Smooth muscle cell (in vitro differentiated cells): ENCODE data around the gene CNKSR3. TPM values are rescaled to one million over a fixed set of nuclear protein-coding genes. Genes with fewer than 3 reads are reported as not detected.

ENCODE experiments used
- DNase-seq: peaks from one replicate; lab custom pipeline; 2025; ENCODE audit not compliant: unreplicated experiment; lab: John Stamatoyannopoulos, UW
- H2AFZ ChIP-seq: fragments of 200-600 bp; sonication (generic); 2 replicates; pipeline ENCODE4 v1.6.0; 2016; ENCODE audit warnings: antibody characterized with exemption, low read depth, mild to moderate bottlenecking
- H3F3A ChIP-seq: fragments of 200-600 bp; sonication (generic); 2 replicates; pipeline ENCODE4 v1.6.0; 2017; ENCODE audit warnings: antibody characterized with exemption, low read depth
- H3K27ac ChIP-seq: fragments of 200-600 bp; sonication (generic); 2 replicates; pipeline ENCODE4 v1.5.1; 2016; ENCODE audit warnings: low read depth, mild to moderate bottlenecking
- H3K27me3 ChIP-seq: fragments of 200-600 bp; sonication (generic); 2 replicates; pipeline ENCODE4 v1.6.1; 2016; ENCODE audit warnings: low read depth, mild to moderate bottlenecking
- H3K36me3 ChIP-seq: fragments of 200-600 bp; sonication (generic); 2 replicates; pipeline ENCODE4 v1.5.1; 2016; ENCODE audit warnings: low read depth
- H3K4me1 ChIP-seq: fragments of 200-600 bp; sonication (generic); 2 replicates; pipeline ENCODE4 v1.5.1; 2016; ENCODE audit warnings: low read depth
- H3K4me2 ChIP-seq: fragments of 200-600 bp; sonication (generic); 2 replicates; pipeline ENCODE4 v1.6.0; 2016; ENCODE audit warnings: mild to moderate bottlenecking
- H3K4me3 ChIP-seq: fragments of 200-600 bp; sonication (generic); 2 replicates; pipeline ENCODE4 v1.5.1; 2016; ENCODE audit warnings: mild to moderate bottlenecking
- H3K79me2 ChIP-seq: fragments of 200-600 bp; sonication (generic); 2 replicates; pipeline ENCODE4 v1.6.0; 2016; ENCODE audit warnings: low read depth, mild to moderate bottlenecking
- H3K9ac ChIP-seq: fragments of 200-600 bp; sonication (generic); 2 replicates; pipeline ENCODE4 v1.6.0; 2016; ENCODE audit warnings: low read depth
- H3K9me3 ChIP-seq: fragments of 200-600 bp; sonication (generic); replicated peaks from 2 replicates; pipeline ENCODE4 v1.5.1; 2016; ENCODE audit warnings: low read depth
- H4K20me1 ChIP-seq: fragments of 200-600 bp; sonication (generic); 2 replicates; pipeline ENCODE4 v1.6.0; 2016; ENCODE audit warnings: low read depth
- WGBS: methylation state at CpG from one replicate; pipeline ENCODE4 v1.1.7; 2016; ENCODE audit warnings: low lambda C conversion rate; 5-methylcytosine and 5-hydroxymethylcytosine counted together
- polyA plus RNA-seq: library from polyadenylated mRNA; unstranded; fragments of >200 nt; fragmentation: Nextera tagmentation; extraction: Ambion mirVana; gene quantifications from 2 replicates; pipeline ENCODE4 v1.2.1, GENCODE V29; 2016
- total RNA-seq: library from RNA; depleted of rRNA; stranded (reverse); fragments of >200 nt; gene quantifications from 2 replicates; pipeline ENCODE4 v1.2.3, GENCODE V29; 2014
- TF ChIP-seq, protein P1 (sequence below): fragments of 200-600 bp; sonication (generic); IDR thresholded peaks from 2 replicates; pipeline ENCODE4 v1.5.1; 2017; ENCODE audit warnings: borderline replicate concordance, mild to moderate bottlenecking, antibody characterized with exemption; ENCODE audit not compliant: insufficient read depth, poor library complexity, severe bottlenecking

Gene CNKSR3
- total and polyA plus RNA-seq, 2 experiments from 2014 or later, result 5.0 to 5.5 TPM

DNA sequence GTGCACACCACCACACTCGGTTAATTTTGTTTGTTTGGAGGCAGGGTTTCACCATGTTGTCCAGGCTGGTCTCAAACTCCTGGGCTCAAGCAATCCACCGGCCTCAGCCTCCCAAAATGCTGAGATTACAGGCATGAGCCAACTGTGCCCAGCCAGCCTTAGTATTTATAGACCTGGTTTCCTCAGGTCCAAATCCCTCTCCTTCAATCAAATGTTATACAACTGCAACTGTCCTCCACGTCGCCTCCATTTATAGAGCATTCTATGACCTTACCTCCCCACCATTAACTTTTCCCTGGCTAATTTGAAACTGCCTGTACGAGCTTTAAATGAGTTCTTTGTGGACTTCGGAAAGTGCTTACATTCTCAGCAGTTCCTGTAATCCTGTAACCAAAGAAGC is 114.6 kb downstream of the CNKSR3 start:
- TF ChIP-seq, protein P1, sequence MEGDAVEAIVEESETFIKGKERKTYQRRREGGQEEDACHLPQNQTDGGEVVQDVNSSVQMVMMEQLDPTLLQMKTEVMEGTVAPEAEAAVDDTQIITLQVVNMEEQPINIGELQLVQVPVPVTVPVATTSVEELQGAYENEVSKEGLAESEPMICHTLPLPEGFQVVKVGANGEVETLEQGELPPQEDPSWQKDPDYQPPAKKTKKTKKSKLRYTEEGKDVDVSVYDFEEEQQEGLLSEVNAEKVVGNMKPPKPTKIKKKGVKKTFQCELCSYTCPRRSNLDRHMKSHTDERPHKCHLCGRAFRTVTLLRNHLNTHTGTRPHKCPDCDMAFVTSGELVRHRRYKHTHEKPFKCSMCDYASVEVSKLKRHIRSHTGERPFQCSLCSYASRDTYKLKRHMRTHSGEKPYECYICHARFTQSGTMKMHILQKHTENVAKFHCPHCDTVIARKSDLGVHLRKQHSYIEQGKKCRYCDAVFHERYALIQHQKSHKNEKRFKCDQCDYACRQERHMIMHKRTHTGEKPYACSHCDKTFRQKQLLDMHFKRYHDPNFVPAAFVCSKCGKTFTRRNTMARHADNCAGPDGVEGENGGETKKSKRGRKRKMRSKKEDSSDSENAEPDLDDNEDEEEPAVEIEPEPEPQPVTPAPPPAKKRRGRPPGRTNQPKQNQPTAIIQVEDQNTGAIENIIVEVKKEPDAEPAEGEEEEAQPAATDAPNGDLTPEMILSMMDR, result no peak
- DNase-seq, result no peak
- H3K4me1 ChIP-seq, result no peaks in the 10 kb centered on the region
- H3K4me2 ChIP-seq, result no peak overlapping the region
- no peaks in the 10 kb centered on the region for H3K9me3 ChIP-seq
- no peaks in the 10 kb centered on the region for H3K27me3 ChIP-seq
- no peaks in the 10 kb centered on the region for H4K20me1 ChIP-seq
- no peaks in the 10 kb centered on the region for H3K79me2 ChIP-seq
- no peak overlapping the region for H3K27ac ChIP-seq
- no peak overlapping the region for H2AFZ ChIP-seq
- 89% methylated on average over 6 of the region's 6 CpGs for WGBS
- H3F3A ChIP-seq, result peaks cover 19% of the 10 kb centered on the region
- no peaks in the 10 kb centered on the region for H3K36me3 ChIP-seq
- no peak overlapping the region for H3K9ac ChIP-seq
- no peak overlapping the region for H3K4me3 ChIP-seq

DNA sequence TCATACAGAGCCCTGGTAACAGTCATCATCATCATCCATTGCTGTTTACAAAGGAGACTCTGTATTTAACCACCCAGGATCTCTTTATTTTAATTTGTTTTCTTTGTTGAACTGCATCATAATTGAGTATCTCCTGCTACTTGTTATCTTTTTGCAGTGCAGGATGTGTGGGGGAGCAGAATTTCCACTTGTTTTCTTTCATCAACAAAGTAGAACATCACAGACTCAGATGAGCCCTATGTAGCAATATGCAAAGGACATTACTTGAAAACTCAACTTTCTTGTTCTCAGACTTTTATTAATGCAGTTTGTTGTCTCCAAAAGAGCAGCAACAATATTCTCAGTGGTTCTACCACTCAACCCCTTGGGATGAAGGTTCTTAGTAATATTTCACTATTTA is 115.2 kb downstream of the CNKSR3 start:
- no peak for DNase-seq

DNA sequence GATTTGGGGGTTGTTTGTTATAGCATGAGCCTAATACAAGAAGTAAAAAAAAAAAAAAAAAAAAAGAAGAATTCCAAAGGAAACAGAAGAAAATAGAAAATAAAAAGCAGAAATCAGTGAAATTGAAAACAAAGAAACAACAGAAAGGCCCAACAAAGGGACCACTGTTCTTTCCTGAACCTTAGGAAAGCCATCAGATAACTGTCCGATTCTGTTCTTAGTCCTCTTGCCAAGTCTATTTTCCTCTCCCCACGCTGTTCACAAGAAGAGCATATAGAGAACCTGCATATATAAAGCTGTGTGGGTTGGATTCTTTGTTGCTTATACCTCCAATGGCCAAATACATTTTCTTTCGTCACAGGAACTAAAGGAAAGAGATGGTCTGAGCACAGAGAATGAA is 115.9 kb downstream of the CNKSR3 start:
- H3K27ac ChIP-seq, result no peak overlapping the region
- H3K27me3 ChIP-seq, result no peaks in the 10 kb centered on the region
- no peaks in the 10 kb centered on the region for H4K20me1 ChIP-seq
- no peak overlapping the region for H2AFZ ChIP-seq
- no peaks in the 10 kb centered on the region for H3K9me3 ChIP-seq
- TF ChIP-seq, protein P1, result no peak
- H3K4me3 ChIP-seq, result no peak overlapping the region
- H3K9ac ChIP-seq, result no peak overlapping the region
- 90% methylated on average over 3 of the region's 3 CpGs for WGBS
- H3K4me1 ChIP-seq, result no peaks in the 10 kb centered on the region
- H3K36me3 ChIP-seq, result no peaks in the 10 kb centered on the region
- H3F3A ChIP-seq, result peaks cover 8% of the 10 kb centered on the region
- H3K4me2 ChIP-seq, result no peak overlapping the region
- no peak for DNase-seq
- H3K79me2 ChIP-seq, result no peaks in the 10 kb centered on the region

More for the DNA sequence above, 115.2 kb downstream of the CNKSR3 start:
- no peaks in the 10 kb centered on the region for H4K20me1 ChIP-seq
- no peaks in the 10 kb centered on the region for H3K9me3 ChIP-seq
- no peaks in the 10 kb centered on the region for H3K4me1 ChIP-seq
- no peak overlapping the region for H2AFZ ChIP-seq
- peaks cover 16% of the 10 kb centered on the region for H3F3A ChIP-seq
- H3K27ac ChIP-seq, result no peak overlapping the region
- no peaks in the 10 kb centered on the region for H3K79me2 ChIP-seq
- no peak overlapping the region for H3K4me3 ChIP-seq
- H3K36me3 ChIP-seq, result no peaks in the 10 kb centered on the region
- H3K4me2 ChIP-seq, result no peak overlapping the region
- no peaks in the 10 kb centered on the region for H3K27me3 ChIP-seq
- TF ChIP-seq, protein P1, result no peak
- H3K9ac ChIP-seq, result no peak overlapping the region

DNA sequence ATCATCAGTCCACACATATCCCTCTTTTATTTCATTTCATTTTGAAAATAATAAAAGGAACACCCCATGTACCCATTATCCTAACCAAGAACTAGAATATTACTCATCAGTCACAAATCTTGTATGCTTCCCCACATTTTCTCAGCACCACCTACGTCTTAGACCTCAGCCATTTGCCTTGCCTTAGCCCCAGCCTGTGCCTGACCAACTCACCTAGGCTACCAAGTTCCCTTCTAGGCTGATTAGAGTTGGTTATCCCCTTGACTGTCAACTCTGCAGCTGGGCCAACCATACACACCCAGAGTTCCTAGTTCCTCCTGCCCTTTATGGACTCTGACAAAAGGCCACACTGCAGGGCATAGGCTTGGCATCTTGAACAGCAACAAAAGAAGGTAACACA is 120.5 kb downstream of the CNKSR3 start:
- Histone ChIP-seq H3K4me3 (no peak overlapping the region), H2AFZ (no peak overlapping the region), H3K79me2 (no peaks in the 10 kb centered on the region), H3K36me3 (peaks cover 4% of the 10 kb centered on the region), H4K20me1 (no peaks in the 10 kb centered on the region), H3K9ac (no peak overlapping the region), H3K27me3 (no peaks in the 10 kb centered on the region), H3K9me3 (no peaks in the 10 kb centered on the region), H3K4me1 (no peaks in the 10 kb centered on the region), H3F3A (no peaks in the 10 kb centered on the region), H3K4me2 (no peak overlapping the region), H3K27ac (no peak overlapping the region)
- TF ChIP-seq, protein P1, result no peak
- WGBS, result 89% methylated on average over 1 of the region's 1 CpG
- no peak for DNase-seq
